Nephron progenitor cell (in vitro differentiated cells): ENCODE data around the gene DUSP7.

Experiments
- DNase-seq: peaks from one replicate; pipeline ENCODE4 v3.0.0; 2021
- H3K27ac Mint-ChIP-seq: 2 replicates; pipeline ENCODE4 v1.8.0; 2021; ENCODE audit warnings: mild to moderate bottlenecking, moderate library complexity, mixed read lengths
- H3K27me3 Mint-ChIP-seq: 2 replicates; pipeline ENCODE4 v1.8.0; 2021; ENCODE audit warnings: mild to moderate bottlenecking, low read depth, mixed read lengths; ENCODE audit not compliant: poor library complexity
- H3K36me3 Mint-ChIP-seq: 2 replicates; pipeline ENCODE4 v1.8.0; 2021; ENCODE audit warnings: low read depth, mixed read lengths
- H3K4me1 Mint-ChIP-seq: 2 replicates; pipeline ENCODE4 v1.8.0; 2021; ENCODE audit warnings: mixed read lengths
- H3K4me3 Mint-ChIP-seq: 2 replicates; pipeline ENCODE4 v1.8.0; 2021; ENCODE audit warnings: mild to moderate bottlenecking, moderate library complexity, mixed read lengths
- H3K9me3 Mint-ChIP-seq: 2 replicates; pipeline ENCODE4 v1.8.0; 2021; ENCODE audit warnings: mild to moderate bottlenecking, moderate library complexity, mixed read lengths
- TF ChIP-seq, protein P1 (sequence below): fragments of 200-600 bp; sonication (generic); IDR thresholded peaks from 2 replicates; pipeline ENCODE4 v1.5.0; 2021; ENCODE audit warnings: antibody characterized with exemption

Gene DUSP7

DNA sequence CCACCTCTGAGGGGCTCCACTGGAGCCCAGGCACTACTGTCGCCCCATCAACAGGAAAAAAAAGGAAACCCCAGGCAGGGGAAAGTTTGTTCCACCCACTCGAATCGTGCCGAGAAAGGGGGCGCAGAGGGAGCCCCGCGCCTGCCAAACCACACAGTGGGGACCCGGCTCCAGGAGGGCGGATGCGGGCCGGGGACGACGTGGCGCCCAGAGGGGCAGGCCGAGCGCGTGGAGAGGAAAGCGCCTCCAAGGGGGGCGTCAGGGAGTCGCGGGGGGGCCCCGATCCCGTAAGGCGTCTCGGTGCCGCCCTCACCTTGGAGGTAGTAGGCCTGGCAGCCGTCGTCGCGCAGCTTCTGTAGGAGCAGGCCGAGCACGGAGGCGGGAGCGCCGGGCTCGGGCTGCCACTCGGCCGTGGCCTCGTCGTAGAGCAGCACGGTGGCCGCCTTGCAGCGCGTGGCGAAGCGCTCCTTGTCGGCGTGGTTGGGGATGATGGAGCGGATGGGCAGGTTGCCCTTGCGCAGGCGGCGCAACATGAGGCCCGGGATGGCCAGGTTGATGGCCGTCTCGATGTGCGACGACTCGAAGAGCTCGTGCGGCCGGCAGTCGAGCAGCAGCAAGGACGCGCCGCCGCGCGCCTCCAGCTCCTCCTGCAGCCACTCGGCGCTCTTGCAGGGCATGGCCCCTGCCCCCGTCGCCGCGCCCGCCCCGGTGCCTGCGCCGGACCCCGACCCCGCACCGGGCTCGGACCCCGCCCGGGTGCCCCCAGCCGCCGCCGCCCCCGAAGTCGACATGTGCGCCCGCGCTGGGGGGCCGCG, 627 bp downstream of the DUSP7 start:
- peak overlapping the region; percentile 89 for H3K4me3 Mint-ChIP-seq
- H3K27ac Mint-ChIP-seq: no peak overlapping the region
- TF ChIP-seq, protein P1, sequence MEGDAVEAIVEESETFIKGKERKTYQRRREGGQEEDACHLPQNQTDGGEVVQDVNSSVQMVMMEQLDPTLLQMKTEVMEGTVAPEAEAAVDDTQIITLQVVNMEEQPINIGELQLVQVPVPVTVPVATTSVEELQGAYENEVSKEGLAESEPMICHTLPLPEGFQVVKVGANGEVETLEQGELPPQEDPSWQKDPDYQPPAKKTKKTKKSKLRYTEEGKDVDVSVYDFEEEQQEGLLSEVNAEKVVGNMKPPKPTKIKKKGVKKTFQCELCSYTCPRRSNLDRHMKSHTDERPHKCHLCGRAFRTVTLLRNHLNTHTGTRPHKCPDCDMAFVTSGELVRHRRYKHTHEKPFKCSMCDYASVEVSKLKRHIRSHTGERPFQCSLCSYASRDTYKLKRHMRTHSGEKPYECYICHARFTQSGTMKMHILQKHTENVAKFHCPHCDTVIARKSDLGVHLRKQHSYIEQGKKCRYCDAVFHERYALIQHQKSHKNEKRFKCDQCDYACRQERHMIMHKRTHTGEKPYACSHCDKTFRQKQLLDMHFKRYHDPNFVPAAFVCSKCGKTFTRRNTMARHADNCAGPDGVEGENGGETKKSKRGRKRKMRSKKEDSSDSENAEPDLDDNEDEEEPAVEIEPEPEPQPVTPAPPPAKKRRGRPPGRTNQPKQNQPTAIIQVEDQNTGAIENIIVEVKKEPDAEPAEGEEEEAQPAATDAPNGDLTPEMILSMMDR: no peak
- DNase-seq: peak; percentile 58
- no peaks in the 10 kb centered on the region for H3K9me3 Mint-ChIP-seq
- H3K27me3 Mint-ChIP-seq: no peaks in the 10 kb centered on the region
- peaks cover 14% of the 10 kb centered on the region for H3K36me3 Mint-ChIP-seq
- peaks cover 50% of the 10 kb centered on the region for H3K4me1 Mint-ChIP-seq

DNA sequence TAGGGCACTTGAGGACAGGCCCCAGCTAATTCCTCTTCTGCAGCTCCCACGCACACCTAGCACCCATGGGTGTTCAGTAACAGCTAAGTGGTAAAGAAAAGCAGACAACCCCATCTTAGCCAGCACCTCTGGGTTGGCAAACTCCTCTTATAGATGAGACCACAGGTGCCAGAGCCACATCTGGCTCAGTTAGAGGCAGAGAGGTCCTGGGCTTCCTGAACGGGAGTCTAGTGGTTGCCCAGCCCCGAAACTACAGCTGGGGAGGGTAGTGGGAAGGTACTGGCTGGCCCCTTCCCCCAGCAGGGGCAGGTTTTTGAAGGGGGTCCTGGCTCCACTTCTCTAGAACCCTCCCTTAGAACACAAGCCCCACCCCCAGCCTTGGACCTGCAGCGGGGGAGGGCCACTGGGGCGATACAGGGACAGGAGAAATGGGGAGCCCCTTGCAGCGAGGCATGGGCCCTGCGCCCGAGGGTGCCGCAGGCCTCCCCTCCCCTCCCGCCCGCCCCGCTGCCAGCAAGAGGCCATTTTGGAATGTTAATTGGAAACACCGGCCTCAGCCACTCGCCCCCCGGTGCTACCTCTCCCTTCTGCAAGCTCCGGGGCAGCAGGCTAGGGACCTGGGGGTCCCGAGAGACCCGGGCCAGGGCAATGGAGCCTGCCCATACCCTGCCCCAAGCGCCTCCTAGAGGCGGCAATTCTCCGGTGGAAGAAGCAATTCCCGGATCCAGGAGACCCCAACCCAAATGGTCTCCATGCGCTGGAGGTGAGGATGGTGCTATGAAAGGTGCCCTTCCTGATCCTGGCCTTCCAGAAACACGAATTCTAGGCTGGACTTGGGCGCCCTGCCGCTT, 1.5 kb downstream of the DUSP7 start:
- DNase-seq: peak; percentile 57
- Mint-ChIP-seq H3K4me1 (peaks cover 50% of the 10 kb centered on the region), H3K36me3 (peaks cover 22% of the 10 kb centered on the region), H3K27me3 (no peaks in the 10 kb centered on the region), H3K9me3 (no peaks in the 10 kb centered on the region), H3K4me3 (peak overlapping the region; percentile 89), H3K27ac (peak overlapping the region; percentile 19)
- TF ChIP-seq, protein P1: peak; percentile 25

DNA sequence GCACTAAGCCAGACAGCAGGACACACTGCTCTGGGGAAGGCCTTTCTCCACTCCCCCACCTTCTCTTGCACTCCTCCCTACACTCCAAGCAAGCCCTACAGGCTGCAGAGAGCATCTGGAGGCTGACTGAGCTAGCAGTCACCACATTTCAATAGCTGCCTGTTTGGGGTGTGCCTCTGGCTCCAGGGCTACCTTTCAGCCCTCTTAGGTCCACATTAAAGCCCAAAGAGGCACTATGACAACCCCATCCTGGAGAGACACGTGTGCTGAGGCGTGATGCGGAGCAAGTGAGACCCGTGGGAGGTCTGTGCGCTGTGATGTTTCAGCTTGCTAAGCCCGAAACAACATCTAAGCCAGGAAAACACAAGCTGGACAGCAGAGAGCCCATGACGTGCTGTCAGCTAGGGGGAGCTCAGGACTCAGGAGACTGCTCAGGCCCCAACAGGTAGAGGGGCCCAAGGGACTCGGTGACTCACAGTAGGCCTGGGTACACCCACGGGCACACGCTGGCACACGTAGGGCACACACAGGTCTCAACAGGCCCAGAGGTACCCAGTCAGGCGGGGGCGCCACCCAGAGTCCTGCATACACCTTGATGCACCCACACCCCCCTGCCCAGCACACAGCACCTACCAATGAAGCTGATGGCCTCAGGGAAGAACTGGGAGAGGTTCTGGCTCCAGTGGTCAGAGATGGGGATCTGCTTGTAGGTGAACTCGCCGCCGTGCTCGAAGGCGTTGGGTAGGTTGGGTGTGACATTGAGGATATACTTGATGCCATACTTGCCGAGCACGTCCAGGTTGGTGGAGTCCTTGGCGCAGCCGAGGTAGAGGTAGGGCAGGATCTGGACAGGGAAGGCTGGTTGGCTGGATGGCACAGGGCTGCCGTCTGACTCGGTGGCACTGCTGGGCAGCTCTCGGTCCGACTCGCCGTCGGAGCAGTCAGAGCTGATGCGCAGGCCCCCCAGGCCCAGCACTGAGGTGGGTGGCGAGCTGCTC, 2.8 kb downstream of the DUSP7 start:
- Mint-ChIP-seq H3K9me3 (no peaks in the 10 kb centered on the region), H3K4me3 (peak overlapping the region; percentile 76), H3K4me1 (peaks cover 41% of the 10 kb centered on the region), H3K27ac (peak overlapping the region; percentile 97), H3K36me3 (peaks cover 24% of the 10 kb centered on the region), H3K27me3 (no peaks in the 10 kb centered on the region)
- TF ChIP-seq, protein P1: no peak
- no peak for DNase-seq

DNA sequence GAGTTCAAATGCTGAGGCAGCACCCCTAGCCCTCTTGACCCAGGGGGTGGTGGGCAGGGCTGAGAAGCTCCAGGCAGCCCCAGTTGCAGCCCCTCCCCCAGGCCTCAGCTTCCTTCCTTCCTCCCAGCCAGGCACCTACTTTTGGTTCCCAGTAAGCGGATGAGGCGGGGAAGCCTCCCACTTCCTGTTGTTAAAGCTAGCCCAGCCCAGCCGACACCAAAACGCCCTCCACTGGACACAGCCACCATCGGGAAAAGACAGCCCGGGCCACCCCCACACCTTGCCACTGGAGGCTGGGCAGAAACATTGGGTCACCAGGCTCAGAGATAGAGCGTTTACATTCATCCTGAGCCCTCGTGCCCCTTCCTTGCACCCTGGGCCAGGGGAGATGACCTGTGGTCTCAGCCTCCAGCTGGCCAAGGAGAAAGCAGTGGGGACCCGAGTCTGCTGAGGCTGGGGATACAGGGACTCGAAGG, 3.5 kb downstream of the DUSP7 start:
- TF ChIP-seq, protein P1: no peak
- peaks cover 34% of the 10 kb centered on the region for H3K4me1 Mint-ChIP-seq
- peaks cover 24% of the 10 kb centered on the region for H3K36me3 Mint-ChIP-seq
- peak overlapping the region; percentile 64 for H3K4me3 Mint-ChIP-seq
- H3K9me3 Mint-ChIP-seq: no peaks in the 10 kb centered on the region
- no peaks in the 10 kb centered on the region for H3K27me3 Mint-ChIP-seq
- peak overlapping the region; percentile 54 for H3K27ac Mint-ChIP-seq
- DNase-seq: peak; percentile 73

DNA sequence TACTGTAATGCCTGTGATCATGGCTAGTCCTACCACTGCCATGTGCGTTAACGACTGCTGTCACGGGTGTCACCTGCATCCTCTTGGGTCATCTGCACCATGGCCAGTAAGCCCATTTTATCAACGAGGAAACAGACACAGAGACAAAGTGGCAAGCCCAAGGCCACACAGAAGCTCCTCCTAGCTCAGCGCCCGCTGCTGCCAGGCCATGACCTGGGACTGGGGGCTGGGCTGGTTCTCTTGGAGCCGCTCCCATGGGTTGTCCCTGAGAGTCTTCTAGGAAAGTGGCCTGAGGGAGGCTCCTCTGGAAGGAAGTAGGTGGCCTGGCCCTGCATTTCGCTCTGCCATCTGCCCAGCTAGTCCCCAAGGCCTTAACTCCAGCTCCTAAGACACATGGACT, 4.9 kb downstream of the DUSP7 start:
- no peaks in the 10 kb centered on the region for H3K27me3 Mint-ChIP-seq
- H3K27ac Mint-ChIP-seq: no peak overlapping the region
- H3K4me3 Mint-ChIP-seq: no peak overlapping the region
- TF ChIP-seq, protein P1: no peak
- H3K9me3 Mint-ChIP-seq: no peaks in the 10 kb centered on the region
- peaks cover 24% of the 10 kb centered on the region for H3K36me3 Mint-ChIP-seq
- DNase-seq: no peak
- H3K4me1 Mint-ChIP-seq: peaks cover 38% of the 10 kb centered on the region
